ENCODE results near the gene DCANP1.

DCANP1 gene

GRCh38 chr5:135456238-135457099, 9.3 kb upstream of the DCANP1 start:
- DNase-seq (ENCODE audit: low read depth in 2 of 2), result no peak

- DNase-seq (ENCODE audit: low read depth in 2 of 2), result no peak
Measured at GRCh38 chr5:135455876-135456237, 8.7 kb upstream of the DCANP1 start.

DNA sequence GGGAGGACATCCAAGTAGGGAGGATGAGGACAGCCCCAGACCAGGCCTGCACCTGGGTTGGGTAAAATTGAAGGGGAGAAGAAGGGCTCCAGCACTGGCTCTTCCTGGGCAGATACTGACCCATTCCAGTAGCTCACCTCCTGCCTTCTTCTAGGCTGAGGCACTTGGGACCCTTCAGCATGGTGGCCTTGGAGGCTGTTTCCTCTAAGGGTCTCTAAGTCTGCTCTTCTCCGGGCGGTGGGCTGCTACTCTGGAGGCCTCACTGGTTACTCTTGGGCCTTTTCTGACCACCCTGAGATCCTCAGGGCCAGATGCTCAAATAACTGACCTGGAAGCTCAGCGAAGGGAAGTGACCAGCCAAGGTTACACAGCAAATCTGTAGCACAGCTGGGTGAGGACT, 7.8 kb upstream of the DCANP1 start:
- DNase-seq (ENCODE audit: low read depth in 2 of 2), result no peak

- no peak for DNase-seq (ENCODE audit: low read depth in 2 of 2)
Measured at GRCh38 chr5:135453613-135454012, 6.5 kb upstream of the DCANP1 start.

- no peak for DNase-seq (ENCODE audit: low read depth in 2 of 2)
Measured at GRCh38 chr5:135452321-135453030, 5.3 kb upstream of the DCANP1 start, which contains the start of gene TIFAB. Gene TIFAB (minus strand): TSS chr5:135452351. CDS start chr5:135449939, 2,412 bp downstream.

DNA sequence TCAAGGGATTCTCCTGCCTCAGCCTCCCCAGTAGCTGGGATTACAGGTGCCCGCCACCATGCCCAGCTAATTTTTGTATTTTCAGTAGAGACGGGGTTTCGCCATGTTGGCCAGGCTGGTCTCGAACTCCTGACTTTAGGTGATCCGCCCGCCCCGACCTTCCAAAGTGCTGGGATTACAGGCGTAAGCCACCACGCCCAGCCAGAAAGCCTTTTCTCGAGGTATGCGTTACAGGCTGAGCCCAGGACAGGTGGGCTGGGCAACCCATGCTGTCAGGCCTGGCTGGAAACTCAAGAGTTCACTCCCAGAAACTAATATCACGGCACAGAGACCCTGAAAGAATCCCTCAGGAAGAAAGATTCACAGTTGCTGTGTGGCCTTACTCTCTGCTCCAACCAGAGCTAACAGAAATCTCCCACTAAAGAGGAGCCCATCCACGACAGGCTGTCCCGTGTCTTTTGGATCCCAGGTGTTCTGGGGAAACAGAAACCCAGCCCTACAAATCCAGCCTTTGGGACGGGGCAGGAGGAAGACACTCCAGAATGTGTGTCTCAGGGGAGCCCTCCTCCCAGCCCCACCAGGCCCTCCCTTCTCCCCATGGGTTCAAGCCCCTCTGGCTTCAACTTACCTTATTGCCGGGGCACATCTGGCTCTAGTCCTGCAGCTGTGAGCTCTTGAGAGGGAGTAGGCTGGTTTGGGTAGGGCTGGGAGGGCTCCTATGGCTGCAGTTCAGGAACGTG, 4.6 kb upstream of the DCANP1 start:
- no peak for DNase-seq (ENCODE audit: low read depth in 2 of 2)

- DNase-seq (ENCODE audit: low read depth in 2 of 2), result no peak
Measured at GRCh38 chr5:135450952-135451351, 3.8 kb upstream of the DCANP1 start.

GRCh38 chr5:135450336-135450735, 3.2 kb upstream of the DCANP1 start:
- no peak for DNase-seq (ENCODE audit: low read depth in 2 of 2)

DNA sequence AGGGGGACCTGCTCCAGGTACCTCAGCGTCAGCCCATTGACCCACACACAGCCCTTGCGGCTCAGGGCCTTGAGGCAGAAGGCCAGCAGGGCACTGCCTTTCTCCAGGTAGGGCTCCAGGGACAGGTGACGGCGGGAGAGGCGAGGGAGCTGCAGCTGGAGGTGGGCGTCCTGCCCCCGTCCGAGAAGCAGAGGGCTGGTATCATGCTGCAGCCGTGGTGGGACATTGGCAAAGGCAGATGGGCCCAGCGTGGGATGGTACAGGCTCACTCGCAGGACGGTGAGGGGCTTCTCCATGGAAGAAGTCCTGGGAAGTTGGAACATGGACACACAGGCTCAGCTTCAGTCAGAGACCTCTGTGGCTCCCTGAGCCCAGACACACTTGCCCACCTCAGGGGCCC, 2.5 kb upstream of the DCANP1 start:
- DNase-seq (ENCODE audit: low read depth in 2 of 2), result no peak

GRCh38 chr5:135448791-135449507, 1.8 kb upstream of the DCANP1 start:
- no peak for DNase-seq (ENCODE audit: low read depth in 2 of 2)

- DNase-seq (ENCODE audit: low read depth in 2 of 2), result no peak
Measured at GRCh38 chr5:135448071-135448739, 1.1 kb upstream of the DCANP1 start.

DNA sequence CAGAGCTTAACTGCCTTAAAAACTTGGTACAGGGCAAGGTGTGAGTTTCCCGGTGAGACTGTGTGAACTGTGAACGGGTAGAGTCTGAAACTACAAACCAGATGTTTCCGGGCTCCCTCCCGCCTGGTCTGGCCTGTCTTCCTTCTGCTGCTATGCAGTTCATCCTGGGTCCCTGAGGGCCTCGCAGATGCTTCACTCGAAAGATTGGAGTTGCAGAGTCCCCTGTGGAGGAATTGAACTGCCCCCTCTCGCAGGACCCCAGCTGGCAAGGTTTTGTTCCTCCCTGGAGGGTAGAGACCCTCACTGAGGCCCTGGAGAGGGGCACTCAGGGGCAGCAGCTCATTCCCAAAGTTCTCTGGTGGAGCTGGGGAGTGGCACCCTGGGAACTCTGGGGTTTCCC, 533 bp downstream of the DCANP1 start:
- no peak for DNase-seq (ENCODE audit: low read depth in 2 of 2)

DNA sequence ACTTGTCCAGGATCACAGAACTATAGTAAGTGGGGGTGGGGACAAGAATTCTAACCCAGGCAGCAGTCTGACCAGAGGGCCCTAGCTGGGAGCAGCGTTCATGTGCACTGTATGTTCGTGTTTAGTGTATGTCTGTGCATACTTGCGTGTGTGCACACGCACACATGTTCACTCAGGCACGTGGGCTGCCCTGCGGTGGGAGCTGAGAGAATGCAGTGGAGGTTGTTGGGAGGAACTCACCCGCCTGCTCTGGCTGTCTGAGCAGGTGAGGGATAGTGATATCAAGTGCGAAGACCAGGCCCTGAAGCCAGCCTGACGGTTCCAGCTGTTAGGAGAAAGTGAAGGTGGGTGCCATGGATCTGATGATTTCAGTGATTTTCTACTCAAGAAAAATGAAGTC, 942 bp downstream of the DCANP1 start:
- DNase-seq (ENCODE audit: low read depth in 2 of 2), result no peak

DNA sequence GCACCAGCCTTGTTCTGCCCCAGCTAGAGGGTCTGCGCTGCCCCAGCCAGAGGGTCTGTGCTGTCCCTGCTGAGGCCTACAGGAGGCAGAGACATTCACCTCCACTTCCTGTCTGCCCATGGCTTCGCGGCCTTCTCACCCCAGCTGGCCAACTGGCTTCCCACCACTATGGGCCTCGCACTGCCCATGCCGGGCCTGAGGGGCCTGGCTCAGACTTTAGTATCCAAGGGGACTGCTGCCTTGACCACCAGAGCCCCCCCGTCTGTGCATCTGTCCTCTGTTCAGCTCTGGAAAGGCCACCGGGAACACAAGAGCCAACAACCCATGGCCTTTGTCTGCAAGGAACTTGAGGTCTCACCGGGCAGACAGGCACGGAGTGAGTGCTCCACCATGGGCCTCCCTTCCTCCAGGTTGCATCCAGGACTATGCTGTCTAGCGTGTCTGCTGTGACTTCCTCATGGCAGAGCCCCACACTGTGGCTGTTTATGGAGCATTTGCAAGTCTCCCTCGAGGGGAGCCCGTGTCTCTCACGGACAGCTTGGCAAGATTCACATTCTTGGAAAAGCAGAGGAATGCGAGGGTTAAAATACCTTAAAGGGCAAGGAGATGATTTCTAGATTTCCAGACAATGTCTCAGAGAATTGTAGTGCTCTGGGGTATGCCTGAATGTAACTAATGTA, 1.7 kb downstream of the DCANP1 start:
- no peak for DNase-seq (ENCODE audit: low read depth in 2 of 2)

- DNase-seq (ENCODE audit: low read depth in 2 of 2), result no peak
Measured at GRCh38 chr5:135444881-135445280, 2.3 kb downstream of the DCANP1 start.

DNA sequence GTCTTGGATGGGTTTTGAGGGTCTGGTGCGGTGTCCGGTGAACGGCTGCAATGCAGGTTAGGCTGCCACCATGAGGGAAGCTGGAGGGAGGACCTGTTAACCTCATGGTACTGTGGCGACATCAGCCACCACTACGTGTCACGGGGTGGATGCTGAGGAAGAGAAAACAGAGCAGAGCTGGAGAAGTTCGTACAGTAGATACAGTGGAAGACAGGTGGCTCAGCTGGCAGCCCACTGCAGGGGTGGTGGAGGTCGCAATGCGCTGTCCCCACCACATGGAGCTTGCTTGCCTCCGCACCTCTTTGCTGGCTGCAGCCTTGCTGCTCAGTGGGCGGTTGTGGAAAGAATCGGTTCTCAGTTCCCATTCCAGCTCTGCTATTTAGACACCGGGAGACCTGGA, 2.8 kb downstream of the DCANP1 start:
- DNase-seq (ENCODE audit: low read depth in 2 of 2), result no peak

- no peak for DNase-seq (ENCODE audit: low read depth in 2 of 2)
Measured at GRCh38 chr5:135443161-135443960, 3.8 kb downstream of the DCANP1 start.

DNA sequence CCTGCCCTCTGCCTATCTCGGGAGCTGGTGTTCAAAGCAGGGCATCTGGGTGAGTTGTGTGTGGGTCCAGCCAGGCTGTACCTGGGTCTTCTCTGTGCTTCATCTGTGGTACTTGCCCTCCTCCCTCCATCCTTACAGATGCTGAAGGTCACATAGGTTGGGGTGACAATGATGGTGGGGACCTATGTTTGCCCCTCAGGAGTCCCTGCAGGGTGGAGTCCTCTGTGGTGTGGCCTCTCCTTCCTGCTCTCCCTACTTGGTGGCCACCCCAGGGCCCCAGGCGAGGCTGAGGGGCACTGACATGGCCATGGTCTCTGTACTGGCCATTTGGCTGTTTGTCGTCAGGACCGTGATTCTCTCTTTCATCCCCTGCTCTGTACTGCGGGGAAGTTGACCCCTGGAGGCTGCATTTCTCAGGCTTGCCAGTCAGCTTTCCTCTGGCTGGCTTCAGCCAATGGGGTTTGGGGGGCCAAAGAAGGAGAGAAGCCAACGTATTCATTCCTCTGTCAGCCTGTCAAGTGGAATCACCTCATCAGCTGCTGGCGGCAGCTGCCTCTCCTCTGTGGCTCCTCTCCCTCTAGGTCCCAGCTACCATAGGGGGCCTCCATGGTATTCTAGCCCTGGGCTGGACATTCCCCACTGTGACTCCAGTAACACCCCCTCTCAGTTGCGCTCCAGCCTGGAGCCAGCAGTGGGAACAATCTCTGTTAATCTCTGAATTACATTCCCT, 4.6 kb downstream of the DCANP1 start:
- DNase-seq (ENCODE audit: low read depth in 2 of 2), result no peak

DNA sequence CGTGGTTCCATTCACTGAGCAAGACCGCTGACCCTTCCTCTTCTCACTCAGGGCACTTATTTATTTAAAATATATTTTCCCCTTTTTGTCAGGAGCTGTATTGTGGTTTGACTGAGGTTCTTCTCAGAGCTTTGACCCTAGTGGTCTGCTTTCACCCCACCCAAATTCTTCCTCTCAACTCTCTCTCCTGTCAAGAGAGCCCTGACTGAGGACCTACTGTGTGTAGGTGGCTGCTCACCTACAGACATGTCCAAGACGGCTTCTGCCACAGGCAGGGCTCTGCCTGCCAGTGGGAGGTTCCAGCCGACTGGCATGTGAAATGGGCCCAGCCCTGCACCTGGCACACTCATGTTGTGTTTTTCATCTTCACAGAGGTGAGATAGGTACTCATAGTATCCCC, 5.2 kb downstream of the DCANP1 start:
- no peak for DNase-seq (ENCODE audit: low read depth in 2 of 2)

Data from fibroblast of skin of left biceps (primary cell).